Naive thymus-derived CD4-positive, alpha-beta T cell (primary cell): ENCODE results near the gene FGFRL1. TPM values are rescaled to one million over a fixed set of nuclear protein-coding genes. Genes with fewer than 3 reads are reported as not detected.
A peak's percentile ranks its signal among the peaks of the same experiment; 100 is the strongest.

Source experiments
- ATAC-seq: fragments of 150-1000 bp; cut with Tn5 transposase; 2 replicates; pipeline ENCODE4 v1.10.0; 2021; ENCODE audit warnings: mild to moderate bottlenecking, moderate library complexity
- CTCF ChIA-PET: fragments of 350-600 bp; sonication (Branson Sonifier 250); formaldehyde crosslinking; loops from one replicate; lab custom pipeline; 2021; ENCODE audit warnings: antibody characterized with exemption; lab: Charles Lee
- POLR2A ChIA-PET: fragments of 350-600 bp; sonication (Branson Sonifier 250); formaldehyde crosslinking; loops from one replicate; lab custom pipeline; 2021; ENCODE audit warnings: antibody characterized with exemption, inconsistent platforms; lab: Charles Lee
- DNase-seq, 9 donors: peaks; one replicate each; pipeline versions ENCODE4 v3.0.0 to v3.0.0-alpha.2; 2020 to 2022; ENCODE audit warnings: mixed read lengths in 1 of 9
- H3K27ac ChIP-seq: one replicate; pipeline ENCODE4 v1.7.0; 2013; ENCODE audit warnings: mild to moderate bottlenecking, low read depth, low read length, moderate library complexity
- H3K27me3 ChIP-seq, 2 donors: one replicate each; pipeline ENCODE4 v1.7.0; 2013; ENCODE audit warnings: low read length in 2 of 2, mild to moderate bottlenecking in 2 of 2, moderate library complexity in 2 of 2; ENCODE audit not compliant: control insufficient read depth in 2 of 2, insufficient read depth in 2 of 2
- H3K36me3 ChIP-seq, 3 experiments: 1 replicate in 2 of 3; 2 replicates in 1 of 3; pipeline ENCODE4 v1.7.0; 2013; ENCODE audit warnings: low read length in 3 of 3, mild to moderate bottlenecking in 3 of 3, moderate library complexity in 1 of 3; ENCODE audit not compliant: insufficient read depth in 3 of 3, control insufficient read depth in 2 of 3
- H3K4me1 ChIP-seq, 2 donors: one replicate each; pipeline ENCODE4 v1.7.0; 2013; ENCODE audit warnings: low read length in 2 of 2, mild to moderate bottlenecking in 2 of 2, moderate library complexity in 1 of 2; ENCODE audit not compliant: control insufficient read depth in 2 of 2, insufficient read depth in 2 of 2
- H3K4me3 ChIP-seq: 2 replicates; pipeline ENCODE4 v1.7.0; 2013; ENCODE audit warnings: mild to moderate bottlenecking, low read length
- H3K9me3 ChIP-seq, 3 experiments: 1 replicate in 2 of 3; 2 replicates in 1 of 3; pipeline ENCODE4 v1.7.0; 2013; ENCODE audit warnings: low read length in 3 of 3; ENCODE audit not compliant: control insufficient read depth in 2 of 3
- H3K27ac Mint-ChIP-seq, 9 donors: one replicate each; pipeline ENCODE4 v1.8.0; 2020 to 2022; ENCODE audit warnings: mixed read lengths in 9 of 9, mild to moderate bottlenecking in 8 of 9, moderate library complexity in 5 of 9, inconsistent platforms in 2 of 9
- H3K27me3 Mint-ChIP-seq, 5 donors: one replicate each; pipeline ENCODE4 v1.8.0; 2021 to 2022; ENCODE audit warnings: mixed read lengths in 5 of 5, mild to moderate bottlenecking in 1 of 5
- H3K36me3 Mint-ChIP-seq, 5 donors: one replicate each; pipeline ENCODE4 v1.8.0; 2020 to 2022; ENCODE audit warnings: mixed read lengths in 5 of 5, mild to moderate bottlenecking in 3 of 5, inconsistent platforms in 1 of 5
- H3K4me1 Mint-ChIP-seq, 7 donors: one replicate each; pipeline ENCODE4 v1.8.0; 2020 to 2022; ENCODE audit warnings: mixed read lengths in 7 of 7, mild to moderate bottlenecking in 3 of 7, inconsistent platforms in 1 of 7
- H3K4me3 Mint-ChIP-seq, 10 donors: one replicate each; pipeline ENCODE4 v1.8.0; 2020 to 2022; ENCODE audit warnings: mild to moderate bottlenecking in 10 of 10, mixed read lengths in 10 of 10, moderate library complexity in 6 of 10, inconsistent platforms in 2 of 10
- H3K9me3 Mint-ChIP-seq, 11 donors: one replicate each; pipeline ENCODE4 v1.8.0; 2020 to 2022; ENCODE audit warnings: mixed read lengths in 11 of 11, mild to moderate bottlenecking in 4 of 11, inconsistent platforms in 1 of 11, moderate library complexity in 1 of 11
- intact Hi-C, 2 donors: fragments of 100-400 bp; cut with micrococcal nuclease; formaldehyde crosslinking; loops; one replicate each; pipeline ENCODE4 v1.15.1; 2023
- polyA plus RNA-seq, 2 donors: library from polyadenylated mRNA; unstranded; fragments of 300-500 nt; fragmentation: Illumina TruSeq; gene quantifications; one replicate each; pipeline ENCODE4 v1.2.3, GENCODE V29; 2021
- total RNA-seq, 6 experiments: library from RNA in 5 of 6; stranded (reverse) in 5 of 6; gene quantifications; 1 replicate in 5 of 6; 2 replicates in 1 of 6; pipeline ENCODE4 v1.2.3 and lab custom pipeline; 2021 to 2026

The FGFRL1 gene
- total and polyA plus RNA-seq, 7 experiments from 2014 or later: 0.45 to 28.1 (median 17.7) TPM

DNA sequence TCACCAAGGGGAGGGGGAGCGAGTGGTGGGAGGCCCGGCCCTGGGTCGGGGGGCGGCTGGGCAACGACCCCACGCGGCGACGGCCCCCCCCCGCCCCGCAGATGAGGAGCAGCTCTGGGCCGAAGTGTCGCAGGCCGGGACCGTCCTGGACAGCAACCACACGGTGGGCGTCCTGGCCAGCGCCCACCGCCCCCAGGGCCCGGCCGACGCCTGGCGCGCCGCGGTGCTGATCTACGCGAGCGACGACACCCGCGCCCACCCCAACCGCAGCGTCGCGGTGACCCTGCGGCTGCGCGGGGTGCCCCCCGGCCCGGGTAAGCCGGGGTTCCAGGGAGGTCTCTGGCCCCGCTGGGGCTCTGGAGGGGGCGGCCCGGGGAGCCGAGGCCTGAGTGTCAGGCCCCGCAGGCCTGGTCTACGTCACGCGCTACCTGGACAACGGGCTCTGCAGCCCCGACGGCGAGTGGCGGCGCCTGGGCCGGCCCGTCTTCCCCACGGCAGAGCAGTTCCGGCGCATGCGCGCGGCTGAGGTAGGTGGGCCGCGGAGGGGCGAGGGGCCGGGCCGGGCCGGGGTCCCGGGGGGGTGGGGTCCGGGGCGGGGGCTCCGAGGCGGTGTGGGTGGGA, 8.7 kb upstream of the FGFRL1 start:
- peaks cover 35 to 55% (median 42%) of the 10 kb centered on the region in 5 donors for H3K27me3 Mint-ChIP-seq
- Histone ChIP-seq H3K4me1 (peaks cover 0 to 6% of the 10 kb centered on the region in 2 donors), H3K27ac (no peak overlapping the region), H3K36me3 (no peaks in the 10 kb centered on the region), H3K4me3 (no peak overlapping the region), H3K27me3 (peaks cover 3 to 16% of the 10 kb centered on the region in 2 donors), H3K9me3 (no peaks in the 10 kb centered on the region)
- CTCF ChIA-PET: no interaction called here
- H3K9me3 Mint-ChIP-seq: peaks cover 0 to 5% (median 0%) of the 10 kb centered on the region in 11 donors
- POLR2A ChIA-PET: no interaction called here
- peaks cover 0 to 17% (median 12%) of the 10 kb centered on the region in 7 donors for H3K4me1 Mint-ChIP-seq
- no peak for ATAC-seq
- no peak for DNase-seq
- intact Hi-C loops: no loop called here
- H3K27ac Mint-ChIP-seq: no peak overlapping the region
- H3K36me3 Mint-ChIP-seq: peaks cover 0 to 3% (median 0%) of the 10 kb centered on the region in 5 donors
- H3K4me3 Mint-ChIP-seq: peak overlapping the region in 1 of 10 donors; percentile 60

DNA sequence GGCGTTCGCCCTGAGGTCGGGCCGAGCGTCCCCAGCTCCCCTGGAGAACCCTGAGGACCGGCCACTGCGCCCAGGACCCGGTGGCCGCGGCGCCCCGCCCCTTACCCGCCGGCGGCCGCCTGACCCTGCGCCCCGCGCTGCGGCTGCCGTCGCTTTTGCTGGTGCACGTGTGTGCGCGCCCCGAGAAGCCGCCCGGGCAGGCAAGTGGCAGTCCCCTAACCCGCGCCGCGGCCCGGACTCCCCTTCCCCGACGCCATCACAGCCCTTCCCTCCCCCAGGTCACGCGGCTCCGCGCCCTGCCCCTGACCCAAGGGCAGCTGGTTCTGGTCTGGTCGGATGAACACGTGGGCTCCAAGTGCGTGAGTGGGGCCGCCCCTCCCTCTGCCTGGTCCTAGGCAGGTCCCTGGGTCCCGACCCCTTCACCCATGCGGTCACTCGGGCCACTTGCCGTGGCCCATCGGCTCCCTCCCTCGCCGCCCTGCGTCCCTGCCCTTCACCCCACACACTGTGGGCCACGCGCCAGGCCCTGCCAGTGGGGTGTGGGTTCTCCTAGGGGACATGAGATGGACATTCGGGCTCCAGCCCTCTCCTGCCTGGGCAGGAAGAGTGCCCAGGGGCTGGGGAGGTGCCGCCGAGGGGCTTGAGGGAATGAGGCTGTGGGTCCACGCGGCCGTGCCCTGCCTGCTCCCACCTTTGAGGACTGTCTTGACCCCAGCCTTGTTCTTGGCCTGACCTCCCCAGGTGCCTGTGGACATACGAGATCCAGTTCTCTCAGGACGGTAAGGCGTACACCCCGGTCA, 8.0 kb upstream of the FGFRL1 start:
- peaks cover 0 to 5% (median 1%) of the 10 kb centered on the region in 11 donors for H3K9me3 Mint-ChIP-seq
- no peak overlapping the region for H3K27ac ChIP-seq
- no peaks in the 10 kb centered on the region for H3K9me3 ChIP-seq
- H3K27me3 ChIP-seq: peaks cover 0 to 8% of the 10 kb centered on the region in 2 donors
- POLR2A ChIA-PET: no interaction called here
- H3K4me3 ChIP-seq: no peak overlapping the region
- peak overlapping the region in 3 of 10 donors; percentile 12 to 60 (median 23) for H3K4me3 Mint-ChIP-seq
- peaks cover 0 to under 1% of the 10 kb centered on the region in 2 donors for H3K4me1 ChIP-seq
- H3K27me3 Mint-ChIP-seq: peaks cover 39 to 55% (median 43%) of the 10 kb centered on the region in 5 donors
- ATAC-seq (no peak), DNase-seq (no peak)
- H3K36me3 Mint-ChIP-seq: peaks cover 0 to 3% (median 0%) of the 10 kb centered on the region in 5 donors
- CTCF ChIA-PET: interaction anchor here (0.6 kb wide), 1 partner anchor 264 kb away, joined by 3 read pairs; no protein-coding TSS in a partner anchor
- H3K36me3 ChIP-seq: no peaks in the 10 kb centered on the region
- H3K4me1 Mint-ChIP-seq: peaks cover 0 to 10% (median 7%) of the 10 kb centered on the region in 7 donors
- intact Hi-C loops: no loop called here
- H3K27ac Mint-ChIP-seq: no peak overlapping the region

DNA sequence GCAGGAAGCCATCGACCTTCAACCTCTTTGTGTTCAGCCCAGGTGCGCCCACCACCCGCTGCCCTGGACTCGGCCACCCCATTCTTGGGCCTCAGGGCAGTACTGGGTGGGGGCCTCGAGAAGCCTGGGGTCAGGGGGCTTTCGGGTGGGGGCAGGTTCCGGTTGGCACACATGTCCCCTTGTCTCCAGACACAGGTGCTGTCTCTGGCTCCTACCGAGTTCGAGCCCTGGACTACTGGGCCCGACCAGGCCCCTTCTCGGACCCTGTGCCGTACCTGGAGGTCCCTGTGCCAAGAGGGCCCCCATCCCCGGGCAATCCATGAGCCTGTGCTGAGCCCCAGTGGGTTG, 7.4 kb upstream of the FGFRL1 start:
- no peak overlapping the region for H3K4me3 ChIP-seq
- Mint-ChIP-seq H3K9me3 (peaks cover 0 to 5% (median 1%) of the 10 kb centered on the region in 11 donors), H3K27me3 (peaks cover 38 to 57% (median 45%) of the 10 kb centered on the region in 5 donors), H3K27ac (no peak overlapping the region), H3K36me3 (peaks cover 0 to 3% (median 0%) of the 10 kb centered on the region in 5 donors), H3K4me1 (peaks cover 4 to 12% (median 10%) of the 10 kb centered on the region in 7 donors), H3K4me3 (peak overlapping the region in 2 of 10 donors; percentile 23 to 60)
- CTCF ChIA-PET: interaction anchor here (0.6 kb wide), 1 partner anchor 263 kb away, joined by 3 read pairs; no protein-coding TSS in a partner anchor
- H3K4me1 ChIP-seq: peaks cover 0 to 5% of the 10 kb centered on the region in 2 donors
- no peak overlapping the region for H3K27ac ChIP-seq
- intact Hi-C loops: no loop called here
- ATAC-seq: no peak
- no peak for DNase-seq
- H3K9me3 ChIP-seq: no peaks in the 10 kb centered on the region
- POLR2A ChIA-PET: no interaction called here
- H3K36me3 ChIP-seq: no peaks in the 10 kb centered on the region
- H3K27me3 ChIP-seq: peaks cover 0 to 8% of the 10 kb centered on the region in 2 donors

DNA sequence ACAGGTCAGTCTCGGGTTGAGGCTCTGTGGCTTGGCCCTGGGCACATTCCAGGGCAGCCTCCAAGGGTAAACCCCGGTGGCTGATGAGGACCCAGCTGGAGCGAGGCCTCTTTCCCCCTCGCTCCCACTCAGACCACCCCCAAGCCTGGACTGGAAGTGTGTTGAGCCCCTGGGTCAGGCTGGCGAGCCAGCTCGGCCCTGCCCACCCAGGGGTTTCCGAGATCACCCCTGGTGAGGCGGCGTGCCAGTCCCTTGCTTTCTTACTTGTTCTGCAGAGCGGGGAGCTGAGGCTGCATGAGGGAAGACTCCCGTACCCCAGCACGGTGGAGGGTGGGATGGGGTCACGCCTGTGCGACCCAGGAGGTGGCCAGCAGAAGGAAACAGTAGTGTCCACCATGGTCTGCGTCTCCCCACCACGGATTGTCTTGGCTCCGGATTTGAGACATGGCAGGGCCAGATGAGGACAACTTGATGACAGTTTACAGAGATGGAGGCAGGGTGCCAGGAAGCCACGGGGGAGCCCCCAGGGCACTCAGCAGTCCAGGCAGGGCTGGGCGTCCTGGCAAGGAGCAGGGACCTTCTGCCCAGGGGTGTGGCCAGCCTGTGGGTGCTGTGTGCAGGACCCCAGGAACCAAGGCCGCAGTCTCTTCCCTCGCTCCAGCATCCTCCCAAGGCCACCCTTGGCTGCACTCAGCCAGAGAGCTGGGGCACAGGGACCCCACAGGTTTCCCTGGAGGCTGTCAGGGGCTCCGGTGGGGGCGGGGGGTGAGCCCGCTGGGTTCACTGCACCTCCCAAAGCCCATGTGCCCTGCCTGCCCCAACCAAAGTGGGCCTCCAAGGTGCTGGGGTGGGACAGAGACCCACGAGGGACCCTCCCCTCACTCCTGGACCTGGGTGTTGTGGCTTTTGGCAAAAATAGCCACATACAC, 6.6 kb upstream of the FGFRL1 start:
- intact Hi-C loops: no loop called here
- ATAC-seq (no peak), DNase-seq (no peak)
- Histone ChIP-seq H3K4me3 (no peak overlapping the region), H3K9me3 (no peaks in the 10 kb centered on the region), H3K27ac (no peak overlapping the region), H3K4me1 (peaks cover 0 to 5% of the 10 kb centered on the region in 2 donors), H3K27me3 (peaks cover 0 to 8% of the 10 kb centered on the region in 2 donors), H3K36me3 (no peaks in the 10 kb centered on the region)
- no peak overlapping the region for H3K27ac Mint-ChIP-seq
- POLR2A ChIA-PET: interaction anchor here (0.6 to 1.3 kb wide), 2 partner anchors 53 to 73 kb away, joined by 4 to 5 read pairs; partner anchors contain the start of genes GAK and TMEM175
- CTCF ChIA-PET: no interaction called here
- H3K4me1 Mint-ChIP-seq: peaks cover 7 to 11% (median 9%) of the 10 kb centered on the region in 7 donors
- H3K27me3 Mint-ChIP-seq: peaks cover 34 to 54% (median 42%) of the 10 kb centered on the region in 5 donors
- H3K9me3 Mint-ChIP-seq: peaks cover 0 to 5% (median 2%) of the 10 kb centered on the region in 11 donors
- H3K4me3 Mint-ChIP-seq: no peak overlapping the region
- peaks cover 0 to 3% (median 0%) of the 10 kb centered on the region in 5 donors for H3K36me3 Mint-ChIP-seq

DNA sequence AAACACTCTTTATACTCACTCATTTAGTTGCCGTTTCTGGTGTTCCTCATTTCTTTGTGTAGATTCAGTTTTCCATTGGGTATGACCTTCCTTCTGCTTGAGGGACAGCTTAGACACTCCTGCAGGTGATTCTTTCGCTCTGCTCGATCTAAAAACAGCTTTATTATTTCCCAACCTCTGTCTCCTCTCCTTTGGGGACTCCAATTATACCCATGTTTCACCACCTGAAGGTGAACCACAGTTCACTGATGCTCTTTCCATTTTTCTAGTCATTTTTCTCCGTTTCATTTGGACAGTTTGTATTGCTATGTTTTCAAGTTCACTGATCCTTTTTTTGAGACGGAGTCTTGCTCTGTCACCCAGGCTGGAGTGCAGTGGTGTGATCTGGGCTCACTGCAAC, 4.6 kb upstream of the FGFRL1 start:
- no peak overlapping the region for H3K27ac Mint-ChIP-seq
- ATAC-seq (no peak), DNase-seq (no peak)
- ChIA-PET POLR2A (no interaction called here), CTCF (no interaction called here)
- H3K4me3 ChIP-seq: no peak overlapping the region
- peaks cover 0 to 3% (median 0%) of the 10 kb centered on the region in 5 donors for H3K36me3 Mint-ChIP-seq
- no peak overlapping the region for H3K27ac ChIP-seq
- H3K9me3 Mint-ChIP-seq: peaks cover 0 to 5% (median 3%) of the 10 kb centered on the region in 11 donors
- no peak overlapping the region for H3K4me3 Mint-ChIP-seq
- peaks cover 0 to 8% of the 10 kb centered on the region in 2 donors for H3K27me3 ChIP-seq
- peaks cover 0 to 10% of the 10 kb centered on the region in 2 donors for H3K4me1 ChIP-seq
- peaks cover 34 to 44% (median 42%) of the 10 kb centered on the region in 5 donors for H3K27me3 Mint-ChIP-seq
- no peaks in the 10 kb centered on the region for H3K9me3 ChIP-seq
- intact Hi-C loops: no loop called here
- no peaks in the 10 kb centered on the region for H3K36me3 ChIP-seq
- peaks cover 11 to 17% (median 13%) of the 10 kb centered on the region in 7 donors for H3K4me1 Mint-ChIP-seq
